OCI-LY3 (cell line): ENCODE data around the gene UNC5B.
"Not testable (repeated sequence)": the region's sequence is repeated elsewhere in the genome, so short reads cannot be mapped to it uniquely, and the experiment has no call there.

ENCODE experiments used
- H2AFZ ChIP-seq: fragments of 200-600, 300-600 bp; shearing (Covaris generic); 2 replicates; pipeline ENCODE4 v1.6.0; 2014; ENCODE audit warnings: antibody characterized with exemption, low read depth, low read length
- H3K27ac ChIP-seq: fragments of 200-600, 300-600 bp; sonication (generic); 2 replicates; pipeline ENCODE4 v1.5.1; 2014; ENCODE audit warnings: mild to moderate bottlenecking, low read length, moderate library complexity, mixed read lengths
- H3K27me3 ChIP-seq: fragments of 200-600, 300-600 bp; sonication (generic); 2 replicates; pipeline ENCODE4 v1.6.1; 2014; ENCODE audit warnings: low read depth, low read length, mixed read lengths
- H3K36me3 ChIP-seq: fragments of 200-600, 300-600 bp; sonication (generic); replicated peaks from 2 replicates; pipeline ENCODE3; 2014; ENCODE audit warnings: low read depth, low read length, mixed read lengths
- H3K4me1 ChIP-seq: fragments of 300-600, 200-600 bp; sonication (generic); 2 replicates; pipeline ENCODE4 v1.6.1; 2014; ENCODE audit warnings: low read length, mixed read lengths
- H3K4me2 ChIP-seq: fragments of 200-600, 300-600 bp; sonication (generic); 2 replicates; pipeline ENCODE4 v1.6.1; 2014; ENCODE audit warnings: low read length, mixed read lengths
- H3K4me3 ChIP-seq: fragments of 300-600, 200-600 bp; sonication (generic); 2 replicates; pipeline ENCODE4 v1.5.1; 2014; ENCODE audit warnings: antibody characterized with exemption, mild to moderate bottlenecking, low read length, moderate library complexity
- H3K79me2 ChIP-seq: fragments of 300-600, 200-600 bp; shearing (Covaris generic); 2 replicates; pipeline ENCODE4 v1.6.1; 2014; ENCODE audit warnings: mild to moderate bottlenecking, low read length, mixed read lengths
- H3K9ac ChIP-seq: fragments of 300-600, 200-600 bp; shearing (Covaris generic); 2 replicates; pipeline ENCODE4 v1.6.0; 2014; ENCODE audit warnings: mild to moderate bottlenecking, low read length, moderate library complexity
- H3K9me3 ChIP-seq: fragments of 200-600, 300-600 bp; shearing (Covaris generic); 2 replicates; pipeline ENCODE4 v1.6.1; 2014; ENCODE audit warnings: low read length, mixed read lengths; ENCODE audit not compliant: insufficient read depth
- H4K20me1 ChIP-seq: fragments of 200-600, 300-600 bp; sonication (generic); 2 replicates; pipeline ENCODE4 v1.6.1; 2016; ENCODE audit warnings: low read length, mixed read lengths; ENCODE audit not compliant: insufficient read depth
- EZH2phosphoT487 ChIP-seq: fragments of 200-600 bp; shearing (Covaris generic); IDR thresholded peaks from 2 replicates; pipeline ENCODE4 v1.6.1; 2018; ENCODE audit warnings: antibody characterized with exemption, mixed run types, low read depth
- TF ChIP-seq, protein P1 (sequence below): fragments of 200-600, 300-600 bp; sonication (generic); IDR thresholded peaks from 2 replicates; pipeline ENCODE4 v1.5.1; 2014; ENCODE audit warnings: antibody characterized with exemption, low read length, low read depth

Gene UNC5B

DNA sequence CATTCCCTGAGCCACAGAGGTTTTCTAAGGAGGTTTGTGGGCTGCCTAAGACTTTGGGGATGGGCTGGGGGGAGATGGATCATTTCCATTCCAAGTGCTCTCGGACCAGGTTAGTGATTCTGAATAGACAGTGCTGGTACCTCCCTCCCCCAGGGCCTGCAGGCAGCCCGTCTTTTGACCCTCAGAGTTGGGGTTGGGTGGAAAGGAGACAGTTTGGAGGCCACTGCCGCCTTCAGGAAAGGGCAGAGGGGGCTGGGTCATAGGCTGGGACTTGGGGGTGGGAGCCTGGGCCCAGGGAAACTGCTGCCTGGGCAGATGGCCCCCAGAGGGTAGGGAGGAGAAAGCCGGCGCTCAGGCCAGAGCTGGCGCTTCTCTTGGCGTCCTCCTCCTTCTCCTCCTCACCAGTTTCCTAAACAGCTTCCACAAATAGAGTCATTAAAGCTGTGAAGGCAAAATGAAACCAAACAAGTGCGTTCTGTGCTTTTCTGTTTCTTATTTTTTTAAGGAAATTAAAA, 4.4 kb downstream of the UNC5B start:
- H3K36me3 ChIP-seq: no peaks in the 10 kb centered on the region
- H3K4me2 ChIP-seq: no peak overlapping the region
- H3K4me3 ChIP-seq: no peak overlapping the region
- no peak overlapping the region for H3K27ac ChIP-seq
- no peak overlapping the region for H3K9ac ChIP-seq
- no peak for TF ChIP-seq EZH2phosphoT487
- TF ChIP-seq, protein P1, sequence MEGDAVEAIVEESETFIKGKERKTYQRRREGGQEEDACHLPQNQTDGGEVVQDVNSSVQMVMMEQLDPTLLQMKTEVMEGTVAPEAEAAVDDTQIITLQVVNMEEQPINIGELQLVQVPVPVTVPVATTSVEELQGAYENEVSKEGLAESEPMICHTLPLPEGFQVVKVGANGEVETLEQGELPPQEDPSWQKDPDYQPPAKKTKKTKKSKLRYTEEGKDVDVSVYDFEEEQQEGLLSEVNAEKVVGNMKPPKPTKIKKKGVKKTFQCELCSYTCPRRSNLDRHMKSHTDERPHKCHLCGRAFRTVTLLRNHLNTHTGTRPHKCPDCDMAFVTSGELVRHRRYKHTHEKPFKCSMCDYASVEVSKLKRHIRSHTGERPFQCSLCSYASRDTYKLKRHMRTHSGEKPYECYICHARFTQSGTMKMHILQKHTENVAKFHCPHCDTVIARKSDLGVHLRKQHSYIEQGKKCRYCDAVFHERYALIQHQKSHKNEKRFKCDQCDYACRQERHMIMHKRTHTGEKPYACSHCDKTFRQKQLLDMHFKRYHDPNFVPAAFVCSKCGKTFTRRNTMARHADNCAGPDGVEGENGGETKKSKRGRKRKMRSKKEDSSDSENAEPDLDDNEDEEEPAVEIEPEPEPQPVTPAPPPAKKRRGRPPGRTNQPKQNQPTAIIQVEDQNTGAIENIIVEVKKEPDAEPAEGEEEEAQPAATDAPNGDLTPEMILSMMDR: no peak
- no peaks in the 10 kb centered on the region; the same call in 1 of the 2 replicates for H3K27me3 ChIP-seq
- no peaks in the 10 kb centered on the region for H3K9me3 ChIP-seq
- H2AFZ ChIP-seq: no peak overlapping the region
- H3K79me2 ChIP-seq: no peaks in the 10 kb centered on the region
- no peaks in the 10 kb centered on the region for H3K4me1 ChIP-seq
- no peaks in the 10 kb centered on the region for H4K20me1 ChIP-seq

DNA sequence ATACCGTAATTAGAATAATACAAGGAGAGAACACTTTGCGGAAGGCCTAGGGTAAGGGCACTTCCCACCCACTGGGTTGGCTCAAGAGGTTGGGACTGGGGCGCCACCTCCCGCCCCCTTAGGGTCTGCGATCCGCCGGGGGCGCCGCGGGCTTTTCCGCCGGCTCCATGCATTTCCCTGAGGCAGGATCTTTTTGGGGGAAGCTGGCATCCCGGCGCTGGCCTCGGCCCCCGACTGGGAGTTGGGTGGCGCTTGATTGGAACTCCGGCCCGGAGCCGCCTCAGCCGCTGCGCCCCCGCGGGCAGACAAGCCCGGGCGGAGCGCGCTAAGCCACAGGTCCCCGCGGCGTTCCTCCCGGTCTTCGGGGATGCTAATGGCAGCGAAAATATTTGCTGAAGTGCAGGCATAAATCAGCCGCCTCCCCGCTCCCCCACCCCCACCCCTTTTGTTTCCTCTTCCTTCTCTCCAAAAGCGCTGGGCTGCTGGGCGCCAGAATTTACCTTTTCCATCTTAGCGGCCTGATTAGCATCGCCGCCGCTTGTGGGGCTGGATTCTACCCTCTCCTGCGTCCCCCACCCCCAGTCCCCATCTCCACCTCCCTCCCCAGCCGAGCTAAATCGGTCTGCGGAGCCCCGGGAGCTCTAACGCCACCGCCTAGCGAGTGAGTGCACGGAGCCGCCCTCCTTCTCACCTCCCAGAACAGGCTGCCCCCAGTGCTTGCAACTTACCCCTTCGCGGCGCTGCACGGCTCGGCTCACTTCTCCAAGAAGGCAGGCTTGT, 5.1 kb downstream of the UNC5B start:
- H3K4me2 ChIP-seq: no peak overlapping the region
- TF ChIP-seq, protein P1: no peak
- TF ChIP-seq EZH2phosphoT487: no peak
- no peaks in the 10 kb centered on the region for H3K36me3 ChIP-seq
- no peaks in the 10 kb centered on the region for H4K20me1 ChIP-seq
- H3K9me3 ChIP-seq: no peaks in the 10 kb centered on the region
- H3K4me1 ChIP-seq: no peaks in the 10 kb centered on the region
- no peaks in the 10 kb centered on the region for H3K27me3 ChIP-seq
- no peak overlapping the region for H3K9ac ChIP-seq
- no peak overlapping the region for H3K4me3 ChIP-seq
- no peaks in the 10 kb centered on the region for H3K79me2 ChIP-seq
- H3K27ac ChIP-seq: no peak overlapping the region
- no peak overlapping the region for H2AFZ ChIP-seq

DNA sequence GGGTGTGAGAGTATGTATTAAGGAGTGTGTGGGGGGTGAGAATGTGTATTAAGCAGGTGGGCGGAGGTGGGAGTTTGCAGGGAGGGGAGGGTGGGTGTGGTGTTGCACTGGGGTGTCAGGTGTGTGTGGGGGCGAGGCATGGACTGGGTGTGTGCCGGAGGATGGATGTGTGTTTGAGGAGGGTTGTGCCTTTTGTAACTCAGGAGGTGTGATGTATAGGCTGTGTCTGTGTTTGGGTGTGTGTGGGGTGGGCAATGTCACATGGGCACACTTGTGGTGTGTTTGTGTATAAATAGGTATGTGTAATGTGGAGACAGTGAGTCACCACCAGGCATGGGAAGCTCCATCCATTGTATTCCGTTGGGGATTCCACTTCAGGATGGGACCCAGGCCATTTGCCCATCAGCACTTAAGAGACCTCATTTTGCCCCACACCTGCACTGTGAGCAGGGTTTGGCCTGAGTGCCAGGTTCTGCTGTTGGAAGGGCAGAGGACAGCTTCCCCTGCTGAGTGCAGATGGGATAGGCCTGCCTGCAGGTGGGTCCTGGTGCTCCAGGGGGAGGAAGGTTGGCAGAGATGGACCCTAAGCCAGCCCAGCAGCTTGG, 5.8 kb downstream of the UNC5B start:
- H3K79me2 ChIP-seq: no peaks in the 10 kb centered on the region
- no peaks in the 10 kb centered on the region for H4K20me1 ChIP-seq
- no peaks in the 10 kb centered on the region for H3K27me3 ChIP-seq
- no peak overlapping the region for H3K27ac ChIP-seq
- H3K4me1 ChIP-seq: no peaks in the 10 kb centered on the region
- no peak overlapping the region for H2AFZ ChIP-seq
- no peak overlapping the region for H3K9ac ChIP-seq
- TF ChIP-seq EZH2phosphoT487: no peak
- TF ChIP-seq, protein P1: no peak
- H3K4me3 ChIP-seq: no peak overlapping the region
- H3K4me2 ChIP-seq: no peak overlapping the region
- no peaks in the 10 kb centered on the region for H3K9me3 ChIP-seq
- no peaks in the 10 kb centered on the region for H3K36me3 ChIP-seq

DNA sequence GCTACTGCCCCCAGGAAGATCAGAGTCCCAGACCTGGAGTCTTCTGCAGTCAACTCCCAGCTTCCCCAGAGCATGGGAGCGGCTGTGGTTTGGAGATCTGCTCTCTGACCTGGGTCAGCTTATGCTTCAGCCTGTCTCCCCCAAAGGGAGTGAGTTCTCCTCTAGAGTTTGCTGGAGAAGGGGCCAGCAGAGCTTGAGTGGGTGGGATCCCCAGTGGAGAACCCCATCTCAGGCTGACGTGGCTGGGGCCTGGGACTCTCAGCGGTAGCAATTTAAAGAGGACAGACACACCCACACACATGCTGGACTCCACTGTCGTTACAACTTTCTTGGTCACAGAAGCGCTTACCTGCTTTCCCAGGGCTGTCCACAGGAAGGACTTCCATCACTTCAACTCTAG, 6.3 kb downstream of the UNC5B start:
- no peak overlapping the region for H3K9ac ChIP-seq
- no peak overlapping the region for H3K4me2 ChIP-seq
- no peaks in the 10 kb centered on the region for H3K9me3 ChIP-seq
- H3K36me3 ChIP-seq: no peaks in the 10 kb centered on the region
- H3K27me3 ChIP-seq: no peaks in the 10 kb centered on the region
- no peak for TF ChIP-seq EZH2phosphoT487
- TF ChIP-seq, protein P1: no peak
- no peak overlapping the region for H3K4me3 ChIP-seq
- no peaks in the 10 kb centered on the region for H3K4me1 ChIP-seq
- no peak overlapping the region for H3K27ac ChIP-seq
- H2AFZ ChIP-seq: no peak overlapping the region
- no peaks in the 10 kb centered on the region for H4K20me1 ChIP-seq
- no peaks in the 10 kb centered on the region for H3K79me2 ChIP-seq

DNA sequence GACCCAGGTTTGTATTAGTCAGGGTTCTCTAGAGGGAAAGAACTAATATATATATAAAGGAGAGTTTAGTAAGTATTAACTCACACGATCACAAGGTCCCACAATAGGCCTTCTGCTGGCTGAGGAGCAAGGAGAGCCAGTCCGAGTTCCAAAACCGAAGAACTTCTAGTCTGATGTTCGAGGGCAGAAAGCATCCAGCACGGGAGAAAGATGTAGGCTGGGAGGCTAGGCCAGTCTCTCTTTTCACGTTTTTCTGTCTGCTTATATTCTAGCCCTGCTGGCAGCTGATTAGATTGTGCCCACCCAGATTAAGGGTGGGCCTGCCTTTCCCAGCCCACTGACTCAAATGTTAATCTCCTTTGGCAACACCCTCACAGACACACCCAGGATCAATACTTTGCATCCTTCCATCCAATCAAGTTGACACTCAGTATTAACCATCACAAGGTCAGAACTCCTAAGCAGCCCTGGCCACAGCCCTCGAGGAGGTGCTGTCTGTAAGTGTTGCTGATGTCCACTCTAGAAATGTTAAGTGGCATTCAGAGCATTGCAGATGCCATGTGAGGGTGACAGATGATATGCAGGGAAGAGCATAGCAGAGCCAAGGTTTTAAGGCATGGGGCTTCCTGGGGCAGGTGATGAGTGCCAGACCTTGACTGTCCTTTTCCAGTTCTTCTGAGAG, 7.0 kb downstream of the UNC5B start:
- not testable (repeated sequence) for H3K27me3 ChIP-seq, H3K9ac ChIP-seq, H3K4me1 ChIP-seq

More for the DNA sequence above, 7.0 kb downstream of the UNC5B start:
- H3K36me3 ChIP-seq, H3K4me3 ChIP-seq, H2AFZ ChIP-seq, H3K4me2 ChIP-seq, H3K27ac ChIP-seq, H3K79me2 ChIP-seq, H4K20me1 ChIP-seq, H3K9me3 ChIP-seq: not testable (repeated sequence)
